Fibroblast of the conjunctiva (primary cell): ENCODE measurements around the gene KIF23.
"Not testable (repeated sequence)": the region's sequence is repeated elsewhere in the genome, so short reads cannot be mapped to it uniquely, and the experiment has no call there.

Experiments
- DNase-seq: peaks from one replicate; pipeline ENCODE4 v3.0.0-alpha.2; 2010; ENCODE audit warnings: low read depth

Gene KIF23

GRCh38 chr15:69413822-69414700 lies at the start of gene KIF23:
TSS of gene KIF23 (plus strand) at chr15:69414349. CDS start at chr15:69414466, 117 bp downstream.
- peak; percentile 87 for DNase-seq

- no peak for DNase-seq
Measured at GRCh38 chr15:69367236-69367635, 46.9 kb upstream of the KIF23 start.

- DNase-seq, result no peak
Measured at GRCh38 chr15:69369631-69370030, 44.5 kb upstream of the KIF23 start.

DNA sequence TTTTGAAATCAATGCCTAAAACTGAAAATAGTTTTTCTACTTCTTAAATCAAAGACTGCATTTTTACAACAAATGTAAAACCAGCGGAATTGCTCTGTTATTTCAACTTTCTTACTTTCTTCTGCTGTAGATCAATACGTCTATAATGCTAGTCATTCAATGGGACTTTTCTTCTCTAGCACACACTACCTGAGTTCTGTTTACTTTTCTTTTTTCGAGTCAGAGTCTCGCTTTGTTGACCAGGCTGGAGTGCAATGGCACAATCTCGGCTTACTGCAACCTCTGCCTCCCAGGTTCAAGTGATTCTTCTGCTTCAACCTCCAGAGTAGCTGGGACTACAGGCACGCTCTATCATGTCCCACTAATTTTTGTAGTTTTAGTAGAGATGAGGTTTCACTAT lies 40.7 kb upstream of the KIF23 start:
- DNase-seq, result no peak

DNA sequence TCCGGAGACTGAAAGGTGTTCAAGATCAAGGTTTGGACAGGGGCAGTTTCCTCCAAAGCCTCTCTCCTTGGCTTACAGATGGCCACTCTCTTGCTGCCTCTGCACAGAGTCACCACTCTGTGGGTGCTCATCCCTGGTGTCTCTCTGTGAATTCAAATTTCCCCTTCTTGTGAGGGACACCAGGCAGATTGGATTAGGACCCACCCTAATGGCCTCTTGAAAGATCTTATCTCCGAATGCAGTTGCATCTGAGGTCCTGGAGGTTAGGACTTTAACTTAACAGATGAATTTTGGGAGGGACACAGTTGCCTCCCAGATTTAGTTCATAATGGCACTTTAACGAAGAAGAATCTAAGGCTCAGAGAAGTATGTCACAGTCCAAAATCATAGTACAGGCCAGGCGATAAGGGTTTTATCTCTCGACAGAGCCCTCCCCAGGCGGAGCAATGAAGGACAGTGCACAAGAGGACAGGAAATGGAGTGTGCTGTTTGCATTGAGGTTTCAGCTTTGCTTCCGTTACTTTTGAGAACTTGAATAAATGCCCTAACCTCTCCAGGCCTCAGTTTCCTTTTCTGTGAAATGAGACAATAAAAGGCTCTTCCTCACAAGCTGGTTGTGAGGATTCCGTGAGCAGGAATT lies 38.9 kb upstream of the KIF23 start:
- DNase-seq, result no peak

DNA sequence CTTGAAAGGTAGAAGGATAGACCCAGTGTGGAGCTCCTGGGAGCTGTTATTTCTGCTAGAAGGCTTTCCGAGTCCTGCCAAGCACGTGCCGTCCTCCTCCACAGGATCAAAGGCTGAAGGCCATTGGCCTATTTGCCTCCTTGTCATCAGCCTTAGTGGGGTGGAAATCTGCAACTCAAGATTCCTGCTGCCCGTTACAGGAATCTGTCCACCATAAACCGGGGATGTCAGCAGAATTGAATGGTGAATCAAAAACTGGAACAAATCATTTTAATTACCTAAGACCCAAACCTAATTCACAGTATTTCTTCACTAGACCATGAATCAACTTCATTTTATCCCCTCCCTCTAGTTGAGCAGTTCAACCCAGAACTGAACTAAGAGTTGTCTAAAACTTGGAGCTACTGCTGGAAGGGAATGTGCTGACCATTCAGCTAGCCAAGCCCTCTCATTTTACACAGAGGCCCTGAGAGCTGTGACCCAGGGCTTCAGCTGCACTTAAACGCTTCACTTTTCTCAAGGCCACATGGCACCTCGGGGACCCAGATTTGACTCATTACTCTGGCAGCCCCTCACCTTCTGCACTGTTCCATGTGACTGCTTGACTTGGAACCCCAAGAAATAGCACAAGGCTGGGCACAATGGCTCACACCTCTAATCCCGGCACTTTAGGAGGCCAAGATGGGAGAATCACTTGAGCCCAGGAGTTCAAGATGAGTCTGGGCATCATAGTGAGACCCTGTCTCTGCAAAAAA lies 36.8 kb upstream of the KIF23 start:
- DNase-seq, result no peak

DNA sequence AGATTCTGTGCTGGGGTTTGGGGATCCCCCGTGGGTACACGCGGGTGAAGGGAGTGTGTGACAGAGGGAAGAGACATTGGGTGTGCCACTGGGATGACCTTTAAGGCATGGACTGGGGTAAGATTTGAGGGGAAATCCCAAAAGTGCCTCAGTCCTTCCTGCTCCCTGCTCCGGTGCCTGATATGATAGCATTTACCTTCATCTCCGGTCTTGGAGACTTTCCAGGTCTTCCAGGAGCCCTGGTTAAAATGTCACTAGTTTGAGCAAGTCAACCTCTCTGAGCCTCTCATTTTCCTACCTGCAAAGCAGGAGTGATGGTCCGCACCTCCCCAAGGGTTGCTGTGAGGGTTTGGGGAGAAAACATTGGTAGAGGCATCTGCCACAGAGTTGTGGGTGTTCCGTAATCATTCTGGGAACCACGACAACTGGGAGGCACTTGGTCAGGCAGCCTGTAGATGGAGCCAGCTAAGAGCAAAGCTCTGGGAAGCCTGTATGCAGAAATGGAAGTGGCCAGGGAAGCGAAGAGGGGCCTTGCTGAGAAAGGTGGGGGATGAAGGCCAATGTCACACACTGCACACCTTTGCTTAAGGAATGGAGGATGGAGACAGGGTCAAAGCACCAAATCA lies 33.9 kb upstream of the KIF23 start:
- DNase-seq, result no peak

DNA sequence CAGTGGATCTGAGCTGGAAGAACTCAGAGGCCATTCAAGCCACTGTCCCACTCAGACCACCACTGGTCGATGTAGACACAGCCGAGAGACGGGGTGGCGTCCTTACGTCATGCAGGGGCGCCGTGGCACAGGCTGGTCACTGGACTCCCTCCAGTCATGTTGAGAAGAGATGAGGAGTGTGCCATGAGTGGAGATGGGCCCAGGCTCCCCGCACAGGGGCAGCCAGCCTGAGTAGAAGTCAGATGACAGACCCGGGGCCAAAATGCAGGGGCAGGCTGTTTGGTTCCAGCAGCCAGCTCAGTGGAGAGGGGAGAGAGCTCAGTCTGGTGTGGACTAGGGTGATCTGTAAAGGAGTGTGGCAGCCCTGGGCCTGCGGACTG lies 33.4 kb upstream of the KIF23 start:
- no peak for DNase-seq

DNA sequence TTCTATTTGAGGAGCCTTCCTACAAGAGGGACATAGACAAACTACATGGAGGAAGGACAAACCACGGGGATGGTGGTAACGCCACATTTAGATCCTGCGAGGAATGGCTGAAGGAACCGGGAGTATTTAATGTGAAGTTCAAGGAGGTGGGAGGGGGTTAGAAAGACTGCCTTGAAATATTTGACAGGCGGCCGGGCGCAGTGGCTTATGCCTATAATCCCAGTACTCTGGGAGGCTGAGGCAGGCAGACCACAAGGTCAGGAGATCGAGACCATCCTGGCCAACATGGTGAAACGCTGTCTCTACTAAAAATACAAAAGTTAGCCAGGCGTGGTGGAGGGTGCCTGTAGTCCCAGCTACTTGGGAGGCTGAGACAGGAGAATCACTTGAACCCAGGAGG lies 32.0 kb upstream of the KIF23 start:
- DNase-seq, result not testable (repeated sequence)

GRCh38 chr15:69384066-69384465 lies 30.1 kb upstream of the KIF23 start:
- DNase-seq, result not testable (repeated sequence)

GRCh38 chr15:69384626-69385598 lies 29.2 kb upstream of the KIF23 start:
- no peak for DNase-seq

DNA sequence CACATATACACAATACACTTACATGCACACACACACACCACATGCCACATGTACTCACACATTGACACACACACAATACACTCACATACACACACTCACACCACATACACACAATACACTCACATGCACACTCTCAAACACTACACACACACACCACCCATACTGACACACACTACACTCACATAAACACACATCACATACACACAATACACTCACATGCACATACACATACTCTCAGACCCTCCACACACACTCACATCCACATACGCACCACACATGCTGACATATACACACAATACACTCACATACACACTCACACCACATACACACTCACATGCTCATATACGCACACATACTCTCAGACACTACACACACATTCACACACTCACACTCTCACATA lies 28.3 kb upstream of the KIF23 start:
- no peak for DNase-seq

DNA sequence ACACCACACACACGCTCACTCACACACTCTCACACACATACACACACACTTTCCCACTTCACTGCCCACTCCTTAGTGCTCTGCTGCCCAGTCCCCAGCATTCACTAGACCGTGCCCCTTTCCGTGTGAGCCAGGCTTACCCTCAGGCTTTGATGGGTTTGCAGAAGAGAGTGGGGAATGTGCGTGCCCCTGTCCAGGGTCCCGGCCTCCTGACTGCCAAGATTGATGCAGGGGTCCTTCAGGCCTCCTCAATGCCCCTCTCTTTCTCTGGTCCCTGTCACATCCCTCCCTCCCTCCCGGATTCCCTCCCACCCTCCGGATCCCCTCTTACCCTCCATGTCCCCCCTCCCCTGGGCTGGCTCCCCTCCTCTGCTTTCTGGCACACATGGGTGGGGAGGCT lies 27.9 kb upstream of the KIF23 start:
- DNase-seq, result no peak

DNA sequence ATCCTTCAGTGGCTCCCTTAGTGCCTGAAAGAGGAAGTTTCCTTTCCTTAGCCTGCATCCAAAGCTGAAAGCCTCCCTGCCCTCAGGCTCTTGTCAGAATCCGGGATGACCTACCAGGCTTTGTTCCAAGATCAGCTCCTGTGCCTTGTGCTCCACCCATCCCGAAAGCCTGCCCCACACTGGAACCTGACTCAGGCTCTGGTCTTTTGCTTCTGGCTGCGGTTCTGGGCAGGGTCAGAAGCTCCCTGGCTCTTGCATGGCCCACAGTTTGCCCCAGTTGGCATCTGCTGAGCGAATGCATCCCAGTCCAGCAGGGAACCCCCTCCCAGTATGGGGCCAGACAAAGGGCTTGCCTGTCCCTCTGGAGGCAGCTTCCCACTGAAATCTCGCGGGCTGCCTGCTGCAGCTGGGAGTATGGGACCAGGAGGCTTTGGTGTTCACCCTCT lies 25.9 kb upstream of the KIF23 start:
- DNase-seq, result peak; percentile 47

GRCh38 chr15:69389426-69389825 lies 24.7 kb upstream of the KIF23 start:
- no peak for DNase-seq

DNA sequence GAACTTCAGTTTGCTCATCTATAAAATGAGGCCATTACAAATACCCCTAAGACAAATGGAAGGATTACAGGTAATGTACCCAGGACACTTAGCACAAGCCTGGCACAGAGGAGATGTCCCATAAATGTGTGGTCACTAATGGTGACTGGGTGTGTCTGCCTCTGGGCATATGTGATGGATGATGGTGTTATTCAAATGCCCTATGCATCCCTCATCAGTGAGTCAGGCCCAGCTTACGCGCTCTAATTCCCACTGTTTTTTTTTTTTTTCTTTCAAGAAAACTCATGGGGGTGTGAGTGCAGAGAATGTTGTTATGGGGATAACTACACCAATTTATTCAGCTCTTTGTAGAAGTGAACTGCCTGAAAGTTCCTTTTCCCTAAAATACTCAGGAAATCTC lies 23.6 kb upstream of the KIF23 start:
- no peak for DNase-seq

DNA sequence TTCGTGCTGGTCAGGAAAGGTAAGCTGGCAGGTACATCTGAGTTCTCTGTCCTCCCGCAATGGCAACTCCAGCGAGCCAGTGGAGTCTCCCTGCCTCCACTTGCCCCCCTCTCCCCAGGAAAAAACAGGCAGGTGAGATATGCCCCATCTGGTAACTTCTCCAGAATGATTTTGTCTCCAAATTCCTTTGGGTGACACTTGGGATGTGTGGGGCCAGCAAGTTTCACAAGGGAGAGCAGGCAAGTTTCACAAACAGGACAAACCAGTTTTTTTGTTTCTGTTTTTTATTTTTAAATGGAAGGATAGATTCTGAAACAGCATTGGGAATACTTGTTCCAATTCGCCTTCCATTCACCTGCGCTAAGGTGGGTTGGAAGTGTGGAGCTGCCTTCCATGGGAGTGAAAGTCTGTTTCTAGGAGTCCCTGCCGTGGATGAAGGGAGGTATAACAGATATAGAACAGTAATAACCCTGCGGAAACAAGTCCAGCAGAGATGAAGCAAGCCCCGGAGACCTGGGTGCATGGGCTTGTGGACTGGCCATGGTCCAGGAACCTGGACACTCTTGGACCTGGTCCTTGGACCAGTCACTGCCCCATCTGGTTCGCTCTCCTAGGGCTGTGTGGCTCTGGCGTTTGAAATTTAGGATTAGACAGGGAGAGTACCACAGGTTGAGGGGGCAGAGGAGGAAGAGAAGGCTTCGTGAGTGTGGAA lies 22.9 kb upstream of the KIF23 start:
- no peak for DNase-seq

GRCh38 chr15:69392352-69392751 lies 21.8 kb upstream of the KIF23 start:
- DNase-seq, result no peak

GRCh38 chr15:69393831-69394491 lies 20.2 kb upstream of the KIF23 start:
- no peak for DNase-seq
